Measurements from ENCODE around the gene UBAP1. TPM values are rescaled to one million over a fixed set of nuclear protein-coding genes. Genes with fewer than 3 reads are reported as not detected.

The UBAP1 gene
- total and polyA plus RNA-seq, 2 of the 4 experiments (the other 2 are of a cell fraction): 30.6 to 37.0 TPM

DNA sequence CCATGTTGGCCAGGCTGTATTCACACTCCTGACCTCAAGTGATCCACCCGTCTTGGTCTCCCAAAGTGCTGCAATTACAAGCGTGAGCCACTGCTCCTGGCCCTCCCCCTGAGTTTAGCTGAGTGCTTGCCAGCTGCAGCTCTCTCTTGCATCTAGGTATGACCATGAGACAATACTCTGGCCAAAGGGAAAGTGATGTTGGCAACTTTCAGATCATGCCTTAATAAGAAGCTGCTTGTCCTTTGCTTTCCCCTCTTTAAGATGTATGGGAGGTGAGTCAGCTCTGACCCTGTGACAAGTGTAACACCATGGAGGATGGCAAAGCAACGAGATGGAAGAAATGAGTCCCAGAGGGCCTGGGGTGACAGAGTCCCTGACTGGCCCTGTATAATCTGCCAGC, 33.7 kb upstream of the UBAP1 start:
- Histone ChIP-seq H2AK9ac (replicated peaks; ENCODE audit: low read depth, low read length, poor library complexity) (no peak overlapping the region), H3K56ac (ENCODE audit: extremely low read depth, insufficient read depth, low read length) (no peak overlapping the region), H3K4me2 (ENCODE audit: low read depth, low read length) (no peak overlapping the region), H3K27me3 (ENCODE audit: control insufficient read depth, insufficient read depth, low read length) (0 out of 2 replicates have a peak, but pooled peaks cover 2% of the 10 kb centered on the region), H2BK5ac (ENCODE audit: low read depth, low read length, poor library complexity, severe bottlenecking) (no peak overlapping the region), H3K4me1 (ENCODE audit: control insufficient read depth, insufficient read depth, low read length) (0 out of 2 replicates have a peak, but pooled peaks cover 1% of the 10 kb centered on the region), H2BK120ac (ENCODE audit: low read depth, low read length) (no peak overlapping the region), H2BK20ac (ENCODE audit: low read depth, low read length) (no peak overlapping the region), H3K9me1 (ENCODE audit: insufficient read depth, low read length) (no peaks in the 10 kb centered on the region), H2AK5ac (ENCODE audit: low read depth, low read length) (no peak overlapping the region), H4K20me1 (ENCODE audit: insufficient read depth, low read length) (no peaks in the 10 kb centered on the region), H2BK15ac (ENCODE audit: low read depth, low read length) (no peak overlapping the region), H3K4me3 (ENCODE audit: insufficient read depth, low read depth, low read length) (no peak overlapping the region), H3K23ac (ENCODE audit: low read depth, low read length) (no peak overlapping the region), H3K9ac (ENCODE audit: low read depth, low read length) (no peak overlapping the region), H3K9me3 (ENCODE audit: control insufficient read depth, insufficient read depth, low read length) (no peaks in the 10 kb centered on the region), H3K18ac (ENCODE audit: low read depth, low read length) (no peak overlapping the region), H4K8ac (ENCODE audit: low read depth in 2 of 2, low read length in 2 of 2) (no peak overlapping the region), H3K4ac (ENCODE audit: low read depth, low read length) (no peak overlapping the region), H3K14ac (replicated peaks; ENCODE audit: low read depth, low read length) (no peak overlapping the region), H2AFZ (replicated peaks; ENCODE audit: low read length, poor library complexity) (no peak overlapping the region), H4K5ac (ENCODE audit: low read depth, low read length) (no peak overlapping the region), H3K36me3 (ENCODE audit: control insufficient read depth, insufficient read depth, low read length) (no peaks in the 10 kb centered on the region), H4K91ac (ENCODE audit: insufficient read depth, low read depth, low read length) (no peak overlapping the region), H3K79me1 (ENCODE audit: low read depth in 1 of 2, low read length in 2 of 2) (no peaks in the 10 kb centered on the region), H3K27ac (ENCODE audit: insufficient read depth, low read length) (no peak overlapping the region)
- DNase-seq (peak; percentile 24), ATAC-seq (ENCODE audit: low read depth) (peak; percentile 17; the same call in 1 of the 2 replicates)
- CTCF ChIA-PET: interaction anchor here (0.6 to 1.1 kb wide), 4 partner anchors 18 to 854 kb away, joined by 3 to 5 read pairs (median 3); no protein-coding TSS in a partner anchor
- no TSS peak for BruUV-seq (replicated peaks)
- dilution Hi-C loops (cut with HindIII; ENCODE audit: low sequenced_read_pairs, unreplicated experiment): no loop called here
- 33% methylated on average over 1 of the region's 3 CpGs; no CpG with 5 or more reads in 1 of the 2 experiments for WGBS, 2 experiments (ENCODE audit: extremely low coverage in 2 of 2, insufficient read length in 1 of 2)
- TF ChIP-seq POLR2A (IDR thresholded peaks at IDR 0.05; ENCODE audit: low read depth, low read length) (no peak), BHLHE40 (IDR thresholded peaks at IDR 0.05; ENCODE audit: low read depth, low read length) (no peak), MAZ (IDR thresholded peaks at IDR 0.05; ENCODE audit: borderline replicate concordance, low read depth, low read length) (no peak), MXI1 (IDR thresholded peaks at IDR 0.05; ENCODE audit: borderline replicate concordance, low read depth, low read length) (no peak), MAFK (IDR thresholded peaks at IDR 0.05; ENCODE audit: low read depth, low read length) (no peak), FOS (IDR thresholded peaks at IDR 0.05; ENCODE audit: low read depth, low read length) (no peak)
- TF ChIP-seq, protein P1, sequence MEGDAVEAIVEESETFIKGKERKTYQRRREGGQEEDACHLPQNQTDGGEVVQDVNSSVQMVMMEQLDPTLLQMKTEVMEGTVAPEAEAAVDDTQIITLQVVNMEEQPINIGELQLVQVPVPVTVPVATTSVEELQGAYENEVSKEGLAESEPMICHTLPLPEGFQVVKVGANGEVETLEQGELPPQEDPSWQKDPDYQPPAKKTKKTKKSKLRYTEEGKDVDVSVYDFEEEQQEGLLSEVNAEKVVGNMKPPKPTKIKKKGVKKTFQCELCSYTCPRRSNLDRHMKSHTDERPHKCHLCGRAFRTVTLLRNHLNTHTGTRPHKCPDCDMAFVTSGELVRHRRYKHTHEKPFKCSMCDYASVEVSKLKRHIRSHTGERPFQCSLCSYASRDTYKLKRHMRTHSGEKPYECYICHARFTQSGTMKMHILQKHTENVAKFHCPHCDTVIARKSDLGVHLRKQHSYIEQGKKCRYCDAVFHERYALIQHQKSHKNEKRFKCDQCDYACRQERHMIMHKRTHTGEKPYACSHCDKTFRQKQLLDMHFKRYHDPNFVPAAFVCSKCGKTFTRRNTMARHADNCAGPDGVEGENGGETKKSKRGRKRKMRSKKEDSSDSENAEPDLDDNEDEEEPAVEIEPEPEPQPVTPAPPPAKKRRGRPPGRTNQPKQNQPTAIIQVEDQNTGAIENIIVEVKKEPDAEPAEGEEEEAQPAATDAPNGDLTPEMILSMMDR (conservative IDR thresholded peaks at IDR 0.05; ENCODE audit: low read depth, low read length): no peak
- TF ChIP-seq, protein P2, sequence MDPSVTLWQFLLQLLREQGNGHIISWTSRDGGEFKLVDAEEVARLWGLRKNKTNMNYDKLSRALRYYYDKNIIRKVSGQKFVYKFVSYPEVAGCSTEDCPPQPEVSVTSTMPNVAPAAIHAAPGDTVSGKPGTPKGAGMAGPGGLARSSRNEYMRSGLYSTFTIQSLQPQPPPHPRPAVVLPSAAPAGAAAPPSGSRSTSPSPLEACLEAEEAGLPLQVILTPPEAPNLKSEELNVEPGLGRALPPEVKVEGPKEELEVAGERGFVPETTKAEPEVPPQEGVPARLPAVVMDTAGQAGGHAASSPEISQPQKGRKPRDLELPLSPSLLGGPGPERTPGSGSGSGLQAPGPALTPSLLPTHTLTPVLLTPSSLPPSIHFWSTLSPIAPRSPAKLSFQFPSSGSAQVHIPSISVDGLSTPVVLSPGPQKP (IDR thresholded peaks at IDR 0.05; ENCODE audit: borderline replicate concordance, low read depth, low read length): no peak
- intact Hi-C loops (cut with micrococcal nuclease): no loop called here
- POLR2A ChIA-PET (ENCODE audit: unreplicated experiment): no interaction called here
- in situ Hi-C loops (cut with MboI; ENCODE audit: low sequenced_read_pairs): no loop called here

Measured in IMR-90 (cell line).